ENCODE measurements around the gene CRYBB1. TPM values are rescaled to one million over a fixed set of nuclear protein-coding genes. Genes with fewer than 3 reads are reported as not detected.

Gene CRYBB1
- total and polyA plus RNA-seq, 2 donors from 2014 or later: 0.54 to 1.7 TPM

DNA sequence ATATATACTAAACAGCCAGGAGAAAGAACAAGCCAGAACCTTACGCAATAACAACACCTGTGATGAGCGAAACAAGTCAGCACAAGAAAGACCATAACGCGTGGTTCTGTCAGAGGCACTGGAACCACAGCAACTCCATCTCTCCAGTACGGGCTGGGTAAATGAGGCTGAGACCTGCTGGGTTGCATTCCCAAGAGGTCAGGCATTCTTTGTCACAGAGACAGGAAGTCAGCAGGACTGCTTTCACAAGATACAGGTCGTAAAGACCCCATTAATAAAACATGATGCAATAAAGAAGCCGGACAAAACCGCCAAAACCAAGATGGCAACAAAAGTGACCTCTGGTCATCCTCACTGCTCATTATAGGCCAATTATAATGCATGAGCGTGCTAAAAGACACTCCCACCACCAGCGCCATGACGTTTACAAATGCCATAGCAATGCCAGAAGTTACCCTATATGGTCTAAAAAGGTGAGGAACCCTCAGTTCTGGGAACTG is 49.6 kb downstream of the CRYBB1 start:
- DNase-seq: peak; percentile 66 to 81 (median 72)
- no peak for FAIRE-seq
- H3K4me1 ChIP-seq (ENCODE audit: control insufficient read depth in 2 of 3, insufficient read depth in 2 of 3, low read depth in 1 of 3, low read length in 3 of 3): peaks cover 0 to 24% (median 13%) of the 10 kb centered on the region in 3 donors
- no peaks in the 10 kb centered on the region for H3K27me3 ChIP-seq (ENCODE audit: control insufficient read depth, insufficient read depth, low read length)
- peak overlapping the region; percentile 86 to 87 for H3K27ac ChIP-seq (ENCODE audit: low read depth in 2 of 2, low read length in 2 of 2)
- intact Hi-C loops (cut with DNase I): no loop called here
- TF ChIP-seq, protein P1, sequence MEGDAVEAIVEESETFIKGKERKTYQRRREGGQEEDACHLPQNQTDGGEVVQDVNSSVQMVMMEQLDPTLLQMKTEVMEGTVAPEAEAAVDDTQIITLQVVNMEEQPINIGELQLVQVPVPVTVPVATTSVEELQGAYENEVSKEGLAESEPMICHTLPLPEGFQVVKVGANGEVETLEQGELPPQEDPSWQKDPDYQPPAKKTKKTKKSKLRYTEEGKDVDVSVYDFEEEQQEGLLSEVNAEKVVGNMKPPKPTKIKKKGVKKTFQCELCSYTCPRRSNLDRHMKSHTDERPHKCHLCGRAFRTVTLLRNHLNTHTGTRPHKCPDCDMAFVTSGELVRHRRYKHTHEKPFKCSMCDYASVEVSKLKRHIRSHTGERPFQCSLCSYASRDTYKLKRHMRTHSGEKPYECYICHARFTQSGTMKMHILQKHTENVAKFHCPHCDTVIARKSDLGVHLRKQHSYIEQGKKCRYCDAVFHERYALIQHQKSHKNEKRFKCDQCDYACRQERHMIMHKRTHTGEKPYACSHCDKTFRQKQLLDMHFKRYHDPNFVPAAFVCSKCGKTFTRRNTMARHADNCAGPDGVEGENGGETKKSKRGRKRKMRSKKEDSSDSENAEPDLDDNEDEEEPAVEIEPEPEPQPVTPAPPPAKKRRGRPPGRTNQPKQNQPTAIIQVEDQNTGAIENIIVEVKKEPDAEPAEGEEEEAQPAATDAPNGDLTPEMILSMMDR (IDR thresholded peaks at IDR 0.05; ENCODE audit: borderline replicate concordance, extremely low read depth, insufficient read depth): no peak
- H3K36me3 ChIP-seq (ENCODE audit: control insufficient read depth in 2 of 3, insufficient read depth in 3 of 3, low read length in 3 of 3): no peaks in the 10 kb centered on the region
- H3K9me3 ChIP-seq (ENCODE audit: control insufficient read depth in 2 of 3, insufficient read depth in 1 of 3, low read length in 3 of 3): no peaks in the 10 kb centered on the region
- H3K9ac ChIP-seq (ENCODE audit: low read length in 3 of 3): peak overlapping the region in 1 of 3 donors; percentile 35
- H3K4me3 ChIP-seq (ENCODE audit: low read length in 3 of 3): peak overlapping the region in 1 of 3 donors; percentile 5

GRCh38 chr22:26567610-26568009 is 50.2 kb downstream of the CRYBB1 start:
- FAIRE-seq: no peak
- no peaks in the 10 kb centered on the region for H3K9me3 ChIP-seq (ENCODE audit: control insufficient read depth in 2 of 3, insufficient read depth in 1 of 3, low read length in 3 of 3)
- H3K27me3 ChIP-seq (ENCODE audit: control insufficient read depth, insufficient read depth, low read length): no peaks in the 10 kb centered on the region
- TF ChIP-seq, protein P1 (IDR thresholded peaks at IDR 0.05; ENCODE audit: borderline replicate concordance, extremely low read depth, insufficient read depth): no peak
- H3K27ac ChIP-seq (ENCODE audit: low read depth in 2 of 2, low read length in 2 of 2): peak overlapping the region; percentile 86 to 87
- H3K4me1 ChIP-seq (ENCODE audit: control insufficient read depth in 2 of 3, insufficient read depth in 2 of 3, low read depth in 1 of 3, low read length in 3 of 3): peaks cover 0 to 20% (median 13%) of the 10 kb centered on the region in 3 donors
- H3K36me3 ChIP-seq (ENCODE audit: control insufficient read depth in 2 of 3, insufficient read depth in 3 of 3, low read length in 3 of 3): no peaks in the 10 kb centered on the region
- intact Hi-C loops (cut with DNase I): no loop called here
- peak overlapping the region in 1 of 3 donors; percentile 35 for H3K9ac ChIP-seq (ENCODE audit: low read length in 3 of 3)
- no peak for DNase-seq
- H3K4me3 ChIP-seq (ENCODE audit: low read length in 3 of 3): peak overlapping the region in 1 of 3 donors; percentile 5

GRCh38 chr22:26566994-26567393 is 50.8 kb downstream of the CRYBB1 start:
- intact Hi-C loops (cut with DNase I): no loop called here
- TF ChIP-seq, protein P1 (IDR thresholded peaks at IDR 0.05; ENCODE audit: borderline replicate concordance, extremely low read depth, insufficient read depth): no peak
- H3K36me3 ChIP-seq (ENCODE audit: control insufficient read depth in 2 of 3, insufficient read depth in 3 of 3, low read length in 3 of 3): no peaks in the 10 kb centered on the region
- DNase-seq (no peak), FAIRE-seq (no peak)
- H3K4me1 ChIP-seq (ENCODE audit: control insufficient read depth in 2 of 3, insufficient read depth in 2 of 3, low read depth in 1 of 3, low read length in 3 of 3): peaks cover 0 to 20% (median 13%) of the 10 kb centered on the region in 3 donors
- peak overlapping the region in 1 of 3 donors; percentile 35 for H3K9ac ChIP-seq (ENCODE audit: low read length in 3 of 3)
- no peak overlapping the region for H3K4me3 ChIP-seq (ENCODE audit: low read length in 3 of 3)
- H3K27ac ChIP-seq (ENCODE audit: low read depth in 2 of 2, low read length in 2 of 2): peak overlapping the region; percentile 86 to 87
- H3K27me3 ChIP-seq (ENCODE audit: control insufficient read depth, insufficient read depth, low read length): no peaks in the 10 kb centered on the region
- no peaks in the 10 kb centered on the region for H3K9me3 ChIP-seq (ENCODE audit: control insufficient read depth in 2 of 3, insufficient read depth in 1 of 3, low read length in 3 of 3)

DNA sequence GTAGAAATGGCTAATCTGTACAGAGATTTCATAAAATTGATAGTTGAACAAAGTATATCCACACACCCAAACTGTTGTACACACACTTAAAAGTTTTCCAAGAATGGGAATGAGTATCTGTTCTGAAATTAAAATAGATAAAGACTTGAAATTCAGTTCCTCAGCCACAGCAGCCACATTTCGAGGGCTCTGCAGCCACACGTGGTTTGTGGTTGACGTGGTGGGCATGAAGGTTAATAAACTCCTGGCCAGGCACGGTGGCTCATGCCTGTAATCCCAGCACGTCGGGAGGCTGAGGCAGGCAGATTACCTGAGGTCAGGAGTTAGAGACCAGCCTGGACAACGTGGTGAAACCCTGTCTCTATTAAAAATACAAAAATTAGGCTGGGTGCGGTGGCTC is 51.9 kb downstream of the CRYBB1 start:
- H3K4me3 ChIP-seq (ENCODE audit: low read length in 3 of 3): no peak overlapping the region
- no peaks in the 10 kb centered on the region for H3K27me3 ChIP-seq (ENCODE audit: control insufficient read depth, insufficient read depth, low read length)
- H3K9me3 ChIP-seq (ENCODE audit: control insufficient read depth in 2 of 3, insufficient read depth in 1 of 3, low read length in 3 of 3): no peaks in the 10 kb centered on the region
- TF ChIP-seq, protein P1 (IDR thresholded peaks at IDR 0.05; ENCODE audit: borderline replicate concordance, extremely low read depth, insufficient read depth): no peak
- H3K36me3 ChIP-seq (ENCODE audit: control insufficient read depth in 2 of 3, insufficient read depth in 3 of 3, low read length in 3 of 3): no peaks in the 10 kb centered on the region
- FAIRE-seq (no peak), DNase-seq (no peak)
- H3K27ac ChIP-seq (ENCODE audit: low read depth in 2 of 2, low read length in 2 of 2): peak overlapping the region; percentile 63
- peaks cover 0 to 20% (median 13%) of the 10 kb centered on the region in 3 donors for H3K4me1 ChIP-seq (ENCODE audit: control insufficient read depth in 2 of 3, insufficient read depth in 2 of 3, low read depth in 1 of 3, low read length in 3 of 3)
- no peak overlapping the region for H3K9ac ChIP-seq (ENCODE audit: low read length in 3 of 3)
- intact Hi-C loops (cut with DNase I): no loop called here

Data from kidney (tissue), 14 donors.